Measurements from ENCODE around the gene CACNB3.

Gene CACNB3

GRCh38 chr12:48817873-48818830, at the start of gene CACNB3:
Gene CACNB3, plus strand, starts transcription at chr12:48818496. Its CDS starts 434 bp downstream, at chr12:48818930.
- Histone ChIP-seq H3K27me3 (ENCODE audit: insufficient read depth, low read length) (peaks cover 55% of the 10 kb centered on the region), H3K36me3 (ENCODE audit: insufficient read depth, low read depth, low read length) (no peaks in the 10 kb centered on the region), H3K9ac (ENCODE audit: low read depth, low read length) (peak within 1 kb of the TSS; percentile 47; the same call in 1 of the 2 replicates), H3K9me3 (ENCODE audit: insufficient read depth, low read depth, low read length) (no peaks in the 10 kb centered on the region), H3K27ac (ENCODE audit: low read length) (no peak within 1 kb of the TSS), H3K4me1 (ENCODE audit: insufficient read depth, low read length) (peaks cover 6% of the 10 kb centered on the region; the same call in 1 of the 2 replicates), H3K4me3 (ENCODE audit: low read length) (peak within 1 kb of the TSS; percentile 81)

GRCh38 chr12:48768736-48769135, 49.6 kb upstream of the CACNB3 start:
- H3K27ac ChIP-seq (ENCODE audit: low read length): peak overlapping the region; percentile 25
- H3K4me1 ChIP-seq (ENCODE audit: insufficient read depth, low read length): peaks cover 9% of the 10 kb centered on the region; the same call in 1 of the 2 replicates
- no peak overlapping the region for H3K4me3 ChIP-seq (ENCODE audit: low read length)
- H3K9me3 ChIP-seq (ENCODE audit: insufficient read depth, low read depth, low read length): no peaks in the 10 kb centered on the region
- peak overlapping the region; percentile 66; the same call in 1 of the 2 replicates for H3K9ac ChIP-seq (ENCODE audit: low read depth, low read length)
- H3K27me3 ChIP-seq (ENCODE audit: insufficient read depth, low read length): no peaks in the 10 kb centered on the region
- H3K36me3 ChIP-seq (ENCODE audit: insufficient read depth, low read depth, low read length): peaks cover 50% of the 10 kb centered on the region

- Histone ChIP-seq H3K4me1 (ENCODE audit: insufficient read depth, low read length) (peaks cover 9% of the 10 kb centered on the region; the same call in 1 of the 2 replicates), H3K27me3 (ENCODE audit: insufficient read depth, low read length) (no peaks in the 10 kb centered on the region), H3K9me3 (ENCODE audit: insufficient read depth, low read depth, low read length) (no peaks in the 10 kb centered on the region), H3K4me3 (ENCODE audit: low read length) (no peak overlapping the region), H3K9ac (ENCODE audit: low read depth, low read length) (no peak overlapping the region), H3K36me3 (ENCODE audit: insufficient read depth, low read depth, low read length) (peaks cover 66% of the 10 kb centered on the region), H3K27ac (ENCODE audit: low read length) (no peak overlapping the region)
Measured at GRCh38 chr12:48770756-48771155, 47.5 kb upstream of the CACNB3 start.

GRCh38 chr12:48771588-48772112, 46.6 kb upstream of the CACNB3 start:
- H3K9me3 ChIP-seq (ENCODE audit: insufficient read depth, low read depth, low read length): no peaks in the 10 kb centered on the region
- H3K4me1 ChIP-seq (ENCODE audit: insufficient read depth, low read length): peaks cover 9% of the 10 kb centered on the region; the same call in 1 of the 2 replicates
- H3K27ac ChIP-seq (ENCODE audit: low read length): no peak overlapping the region
- no peak overlapping the region for H3K9ac ChIP-seq (ENCODE audit: low read depth, low read length)
- H3K4me3 ChIP-seq (ENCODE audit: low read length): no peak overlapping the region
- no peaks in the 10 kb centered on the region for H3K27me3 ChIP-seq (ENCODE audit: insufficient read depth, low read length)
- peaks cover 72% of the 10 kb centered on the region for H3K36me3 ChIP-seq (ENCODE audit: insufficient read depth, low read depth, low read length)

- Histone ChIP-seq H3K27me3 (ENCODE audit: insufficient read depth, low read length) (no peaks in the 10 kb centered on the region), H3K4me3 (ENCODE audit: low read length) (no peak overlapping the region), H3K4me1 (ENCODE audit: insufficient read depth, low read length) (peaks cover 13% of the 10 kb centered on the region; the same call in 1 of the 2 replicates), H3K9me3 (ENCODE audit: insufficient read depth, low read depth, low read length) (no peaks in the 10 kb centered on the region), H3K27ac (ENCODE audit: low read length) (no peak overlapping the region), H3K36me3 (ENCODE audit: insufficient read depth, low read depth, low read length) (peaks cover 67% of the 10 kb centered on the region), H3K9ac (ENCODE audit: low read depth, low read length) (no peak overlapping the region)
Measured at GRCh38 chr12:48773686-48774085, 44.6 kb upstream of the CACNB3 start.

- no peaks in the 10 kb centered on the region for H3K27me3 ChIP-seq (ENCODE audit: insufficient read depth, low read length)
- H3K27ac ChIP-seq (ENCODE audit: low read length): no peak overlapping the region
- no peak overlapping the region for H3K4me3 ChIP-seq (ENCODE audit: low read length)
- H3K9ac ChIP-seq (ENCODE audit: low read depth, low read length): no peak overlapping the region
- peaks cover 11% of the 10 kb centered on the region; the same call in 1 of the 2 replicates for H3K4me1 ChIP-seq (ENCODE audit: insufficient read depth, low read length)
- H3K9me3 ChIP-seq (ENCODE audit: insufficient read depth, low read depth, low read length): no peaks in the 10 kb centered on the region
- H3K36me3 ChIP-seq (ENCODE audit: insufficient read depth, low read depth, low read length): peaks cover 67% of the 10 kb centered on the region
Measured at GRCh38 chr12:48774516-48774915, 43.8 kb upstream of the CACNB3 start.

- Histone ChIP-seq H3K27me3 (ENCODE audit: insufficient read depth, low read length) (no peaks in the 10 kb centered on the region), H3K9me3 (ENCODE audit: insufficient read depth, low read depth, low read length) (no peaks in the 10 kb centered on the region), H3K27ac (ENCODE audit: low read length) (no peak overlapping the region), H3K36me3 (ENCODE audit: insufficient read depth, low read depth, low read length) (peaks cover 64% of the 10 kb centered on the region), H3K4me3 (ENCODE audit: low read length) (no peak overlapping the region), H3K9ac (ENCODE audit: low read depth, low read length) (no peak overlapping the region), H3K4me1 (ENCODE audit: insufficient read depth, low read length) (peaks cover 11% of the 10 kb centered on the region; the same call in 1 of the 2 replicates)
Measured at GRCh38 chr12:48775299-48775698, 43.0 kb upstream of the CACNB3 start.

- Histone ChIP-seq H3K4me1 (ENCODE audit: insufficient read depth, low read length) (peaks cover 11% of the 10 kb centered on the region; the same call in 1 of the 2 replicates), H3K9me3 (ENCODE audit: insufficient read depth, low read depth, low read length) (no peaks in the 10 kb centered on the region), H3K27ac (ENCODE audit: low read length) (no peak overlapping the region), H3K36me3 (ENCODE audit: insufficient read depth, low read depth, low read length) (peaks cover 55% of the 10 kb centered on the region), H3K27me3 (ENCODE audit: insufficient read depth, low read length) (no peaks in the 10 kb centered on the region), H3K4me3 (ENCODE audit: low read length) (no peak overlapping the region), H3K9ac (ENCODE audit: low read depth, low read length) (no peak overlapping the region)
Measured at GRCh38 chr12:48775991-48776649, 42.2 kb upstream of the CACNB3 start.

- Histone ChIP-seq H3K9ac (ENCODE audit: low read depth, low read length) (no peak overlapping the region), H3K4me1 (ENCODE audit: insufficient read depth, low read length) (peaks cover 11% of the 10 kb centered on the region; the same call in 1 of the 2 replicates), H3K27me3 (ENCODE audit: insufficient read depth, low read length) (no peaks in the 10 kb centered on the region), H3K4me3 (ENCODE audit: low read length) (no peak overlapping the region), H3K9me3 (ENCODE audit: insufficient read depth, low read depth, low read length) (no peaks in the 10 kb centered on the region), H3K27ac (ENCODE audit: low read length) (no peak overlapping the region), H3K36me3 (ENCODE audit: insufficient read depth, low read depth, low read length) (peaks cover 47% of the 10 kb centered on the region)
Measured at GRCh38 chr12:48776956-48777355, 41.3 kb upstream of the CACNB3 start.

- Histone ChIP-seq H3K27me3 (ENCODE audit: insufficient read depth, low read length) (no peaks in the 10 kb centered on the region), H3K9ac (ENCODE audit: low read depth, low read length) (no peak overlapping the region), H3K4me3 (ENCODE audit: low read length) (peak overlapping the region; percentile 30; the same call in 1 of the 2 replicates), H3K9me3 (ENCODE audit: insufficient read depth, low read depth, low read length) (no peaks in the 10 kb centered on the region), H3K36me3 (ENCODE audit: insufficient read depth, low read depth, low read length) (peaks cover 39% of the 10 kb centered on the region), H3K27ac (ENCODE audit: low read length) (no peak overlapping the region), H3K4me1 (ENCODE audit: insufficient read depth, low read length) (peaks cover 11% of the 10 kb centered on the region; the same call in 1 of the 2 replicates)
Measured at GRCh38 chr12:48777501-48778400, 40.5 kb upstream of the CACNB3 start.

Data from iPS-20b (cell line).